ENCODE measurements around the gene HYKK.
"Not testable (repeated sequence)": the region's sequence is repeated elsewhere in the genome, so short reads cannot be mapped to it uniquely, and the experiment has no call there.

The HYKK gene

GRCh38 chr15:78540871-78541743 lies 33.7 kb downstream of the HYKK start:
- DNase-seq: peak; percentile 19

GRCh38 chr15:78541744-78542034 lies 34.3 kb downstream of the HYKK start:
- no peak for DNase-seq

DNA sequence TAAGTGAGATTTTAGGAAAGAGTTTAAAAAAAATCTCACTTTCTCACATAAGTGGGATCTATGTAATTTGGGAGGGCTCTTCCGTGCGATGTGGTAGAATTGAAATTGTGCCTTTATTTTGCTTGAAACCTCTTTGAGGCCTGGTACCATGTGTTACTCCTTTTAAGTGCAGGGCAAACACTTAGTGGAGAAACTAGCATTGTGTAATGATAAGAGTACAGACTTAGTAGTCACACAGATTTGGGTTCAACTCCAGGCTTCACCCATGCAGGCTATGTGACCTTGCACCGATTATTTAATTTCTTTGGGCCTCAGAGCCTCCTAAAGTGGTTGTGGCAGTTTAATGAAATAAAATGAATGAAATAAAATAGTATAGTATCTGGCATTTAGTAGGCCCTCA lies 35.3 kb downstream of the HYKK start:
- no peak for DNase-seq

DNA sequence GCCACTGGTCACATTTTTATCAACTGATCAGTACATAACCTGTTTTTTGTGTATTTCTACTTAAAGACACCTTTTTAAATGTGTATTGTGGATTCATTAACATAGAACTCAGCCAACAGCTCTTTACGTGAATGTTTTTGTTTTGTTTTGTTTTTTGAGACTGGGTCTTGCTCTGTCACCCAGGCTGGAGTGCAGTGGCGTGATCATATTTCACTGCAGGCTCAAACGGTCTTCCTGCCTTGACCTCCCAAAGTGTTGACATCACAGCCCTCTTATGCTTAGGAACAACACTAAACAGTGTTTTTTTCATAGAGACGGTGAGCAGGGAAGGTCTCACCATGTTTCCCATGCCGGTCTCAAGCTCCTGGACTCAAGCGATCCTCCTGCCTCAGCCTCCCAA lies 42.8 kb downstream of the HYKK start:
- DNase-seq: no peak

GRCh38 chr15:78550815-78551214 lies 43.4 kb downstream of the HYKK start:
- DNase-seq: no peak

DNA sequence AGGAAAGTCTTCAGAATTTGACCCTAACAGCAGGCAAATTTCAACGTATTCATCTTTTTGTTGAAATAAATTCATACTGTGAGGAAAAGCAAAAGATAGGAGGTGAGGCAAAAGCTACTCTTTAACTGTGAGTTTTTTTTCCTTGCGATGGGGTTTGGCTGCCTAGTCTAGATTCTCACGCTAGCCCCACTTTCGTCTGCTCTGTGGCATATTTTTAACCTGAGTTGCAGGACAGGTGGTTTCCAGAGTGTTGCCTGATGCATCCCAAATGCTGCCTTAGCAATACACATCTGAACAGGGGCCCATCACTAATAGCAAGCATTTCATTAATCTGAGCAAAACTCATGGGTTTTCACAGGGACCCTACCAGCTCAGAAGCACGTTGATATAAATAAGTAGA lies 44.5 kb downstream of the HYKK start:
- no peak for DNase-seq

DNA sequence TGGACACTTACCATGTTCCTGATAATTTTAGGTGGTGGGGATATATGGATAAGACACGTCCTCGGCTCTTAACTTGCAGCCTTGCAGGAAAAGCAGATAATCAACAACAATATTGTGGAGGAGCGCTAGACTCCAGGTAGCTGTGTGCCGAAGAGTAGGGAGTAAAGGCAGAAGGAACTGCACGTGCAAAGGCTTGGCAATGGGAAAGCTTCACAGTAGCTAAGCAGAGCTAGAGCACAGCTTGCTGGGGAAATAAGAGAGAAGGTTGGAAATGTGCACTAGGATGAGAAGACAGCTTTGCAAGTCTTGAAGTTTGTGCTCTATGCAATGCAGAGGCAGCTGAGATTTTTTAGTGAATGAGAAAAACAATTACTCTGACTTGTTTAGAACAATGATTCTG lies 45.2 kb downstream of the HYKK start:
- DNase-seq: no peak

DNA sequence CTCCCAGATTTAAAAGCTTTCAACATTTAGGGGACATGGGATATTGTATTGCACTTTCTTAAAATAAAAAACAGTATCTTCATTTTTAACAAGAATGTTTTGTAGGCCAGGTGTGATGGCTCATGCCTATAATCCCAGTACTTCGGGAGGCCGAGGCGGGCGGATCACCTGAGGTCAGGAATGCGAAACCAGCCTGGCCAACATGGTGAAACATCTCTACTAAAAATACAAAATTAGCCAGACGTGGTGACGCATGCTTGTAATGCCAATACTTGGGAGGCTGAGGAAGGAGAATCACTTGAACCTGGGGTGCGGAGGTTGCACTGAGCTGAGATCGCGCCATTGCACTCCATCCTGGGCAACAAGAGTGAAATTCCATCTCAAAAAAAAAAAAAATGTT lies 52.8 kb downstream of the HYKK start:
- not testable (repeated sequence) for DNase-seq

DNA sequence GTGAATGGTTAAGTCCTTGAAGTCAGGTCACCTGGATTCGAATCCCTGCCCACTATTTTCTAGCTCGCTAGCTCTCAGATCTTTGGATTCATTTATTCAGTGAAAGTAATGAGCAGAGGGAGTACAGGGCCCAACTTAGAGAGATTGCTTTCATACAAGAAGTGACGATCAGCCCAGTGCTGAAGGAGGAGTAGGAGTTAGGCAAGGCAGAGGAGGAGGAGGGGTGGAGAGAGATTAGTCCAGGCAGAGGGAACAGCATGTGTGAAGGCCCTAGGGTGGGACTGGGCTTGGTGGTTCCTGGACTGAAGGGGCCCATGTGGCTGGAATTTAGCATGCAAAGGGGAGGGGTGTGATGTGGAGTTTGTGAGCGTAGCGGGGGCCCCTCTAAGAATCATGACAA lies 54.1 kb downstream of the HYKK start:
- DNase-seq: no peak

- no peak for DNase-seq
Measured at GRCh38 chr15:78563092-78563491, 55.7 kb downstream of the HYKK start.

GRCh38 chr15:78564743-78565096 lies 57.3 kb downstream of the HYKK start:
- DNase-seq: no peak

DNA sequence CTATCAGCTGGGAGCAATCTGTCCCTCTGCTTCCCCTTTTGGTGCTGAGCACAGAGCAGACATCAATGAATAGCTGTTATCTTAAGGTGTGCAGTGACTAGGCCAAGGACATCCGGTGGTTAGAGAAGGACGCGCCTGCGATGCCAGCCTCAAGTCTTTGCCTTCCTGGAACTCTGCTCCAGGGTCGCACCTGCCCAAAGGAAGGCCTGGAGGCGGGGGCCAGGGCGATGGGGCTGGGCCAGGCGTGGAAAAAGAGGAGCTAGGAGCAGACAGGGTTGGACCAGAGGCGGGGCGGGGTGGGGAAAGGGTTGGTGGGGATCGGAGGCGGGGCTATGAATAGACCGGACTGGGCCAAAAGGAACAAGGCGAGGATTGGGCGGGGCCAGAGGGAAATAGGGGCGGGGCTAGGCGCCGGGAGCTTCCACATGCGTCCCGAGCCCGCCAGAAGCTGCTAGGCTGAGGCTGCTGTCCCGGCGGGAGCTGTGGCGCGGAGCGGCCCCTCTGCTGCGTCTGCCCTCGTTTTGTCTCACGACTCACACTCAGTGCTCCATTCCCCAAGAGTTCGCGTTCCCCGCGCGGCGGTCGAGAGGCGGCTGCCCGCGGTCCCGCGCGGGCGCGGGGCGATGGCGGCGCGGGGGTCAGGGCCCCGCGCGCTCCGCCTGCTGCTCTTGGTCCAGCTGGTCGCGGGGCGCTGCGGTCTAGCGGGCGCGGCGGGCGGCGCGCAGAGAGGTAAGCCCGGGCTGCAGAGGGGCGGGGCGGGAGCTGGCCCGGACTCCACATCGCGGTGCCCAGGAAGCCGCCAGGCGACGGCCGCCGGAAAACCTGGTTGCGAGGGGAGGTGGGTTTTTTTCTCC lies 57.9 kb downstream of the HYKK start, which contains the start of gene CHRNA5:
CHRNA5 (plus strand) TSS at position 424 of the 854 bp plus-strand sequence; CDS start at position 624, 200 bp downstream.
- peak; percentile 76 for DNase-seq

DNA sequence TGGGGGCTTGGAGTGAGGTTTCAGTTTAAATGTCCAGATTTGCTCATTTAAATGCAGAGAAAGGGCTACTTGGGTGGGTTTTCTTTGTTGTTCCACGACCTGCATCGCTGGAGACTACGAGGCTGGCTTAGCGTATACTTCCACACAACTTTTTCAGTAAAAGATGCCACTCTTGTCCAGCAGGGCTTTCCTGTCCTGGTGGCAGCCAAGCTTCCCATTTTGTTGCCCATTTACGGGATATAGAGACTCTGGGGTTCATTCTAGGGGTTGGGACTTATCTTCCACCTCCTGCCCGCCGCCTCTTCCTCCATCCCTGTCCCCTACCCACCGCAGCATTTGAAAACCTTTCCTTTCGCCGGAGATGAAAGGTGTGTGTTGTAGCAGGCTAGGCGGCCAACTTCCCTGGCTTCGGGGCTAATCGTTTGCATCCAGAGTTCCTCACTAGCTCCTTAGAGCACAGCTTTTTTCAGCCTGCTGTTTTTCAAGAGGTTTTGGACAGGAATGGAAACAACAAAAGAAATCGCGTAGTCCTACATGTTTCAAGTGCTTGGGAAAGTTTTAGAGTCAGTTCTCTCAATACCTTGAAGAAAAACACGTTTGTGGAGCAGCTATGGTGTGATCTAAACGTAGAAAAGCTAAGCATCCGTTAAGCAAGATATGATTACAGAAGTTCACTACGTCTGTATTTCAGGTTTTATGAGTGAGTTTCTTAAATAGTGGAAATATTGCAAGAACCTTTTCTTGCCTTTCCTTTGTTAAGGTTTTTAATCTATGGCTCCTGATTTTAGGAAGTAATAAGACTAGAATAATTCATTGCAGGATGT lies 58.8 kb downstream of the HYKK start:
- no peak for DNase-seq

GRCh38 chr15:78567531-78567930 lies 60.2 kb downstream of the HYKK start:
- no peak for DNase-seq

- no peak for DNase-seq
Measured at GRCh38 chr15:78570710-78571109, 63.3 kb downstream of the HYKK start.

- no peak for DNase-seq
Measured at GRCh38 chr15:78571382-78571781, 64.0 kb downstream of the HYKK start.

DNA sequence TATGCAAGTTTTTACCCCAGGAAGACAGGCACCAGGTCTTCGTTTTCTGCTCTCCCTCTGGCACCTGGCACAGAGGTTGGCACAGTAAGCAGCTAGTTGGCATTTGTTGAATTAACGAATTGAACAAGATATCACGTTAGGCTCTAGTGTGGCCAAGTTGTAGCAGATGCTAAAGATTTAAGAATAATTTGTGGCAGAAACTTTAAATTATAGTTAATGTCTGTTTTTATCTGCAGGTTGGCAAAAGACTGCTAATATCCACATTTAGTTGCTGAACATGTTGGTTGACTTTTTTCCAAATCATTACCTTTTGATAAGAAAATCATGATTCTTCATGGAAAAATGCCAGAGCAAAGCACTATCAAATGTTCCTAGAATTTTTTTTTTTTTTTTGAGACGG lies 66.0 kb downstream of the HYKK start:
- DNase-seq: no peak

GRCh38 chr15:78574944-78575343 lies 67.6 kb downstream of the HYKK start:
- DNase-seq: no peak
